Gastroesophageal sphincter (tissue), 3 donors: Measurements from ENCODE around the gene RANBP10.

Experiments used
- CTCF ChIP-seq, 4 experiments: fragments of 200-600 bp in 2 of 4; fragments of 450-650 bp in 2 of 4; sonication (generic) in 1 of 4; IDR thresholded peaks; one replicate each; pipeline ENCODE4 v1.5.1; 2017 to 2019; ENCODE audit warnings: antibody characterized with exemption in 4 of 4, mild to moderate bottlenecking in 2 of 4, moderate library complexity in 2 of 4
- POLR2A ChIP-seq, 2 donors: fragments of 450-650 bp; IDR thresholded peaks; one replicate each; pipeline ENCODE4 v1.6.1; 2017; ENCODE audit warnings: antibody characterized with exemption in 2 of 2, mild to moderate bottlenecking in 2 of 2, moderate library complexity in 1 of 2

GRCh38 chr16:67716097-67716496 lies 90.3 kb downstream of the RANBP10 start:
- TF ChIP-seq CTCF (IDR thresholded peaks at IDR 0.05), result no peak
- no peak for TF ChIP-seq POLR2A (IDR thresholded peaks at IDR 0.05)
